ENCODE measurements around the gene USP51.
"Not testable (repeated sequence)": the region's sequence is repeated elsewhere in the genome, so short reads cannot be mapped to it uniquely, and the experiment has no call there.

The USP51 gene

GRCh38 chrX:55489314-55490009 lies at the start of gene USP51:
TSS of gene USP51 (minus strand) at chrX:55489848. CDS start at chrX:55488939, 909 bp downstream.
- ChIA-PET CTCF (interaction anchor here (0.8 to 1.4 kb wide), 3 partner anchors 37 to 680 kb away, joined by 3 read pairs; partner anchors contain the start of genes MAGEH1 and RRAGB), POLR2A (no interaction called here)
- TF ChIP-seq, protein P1, sequence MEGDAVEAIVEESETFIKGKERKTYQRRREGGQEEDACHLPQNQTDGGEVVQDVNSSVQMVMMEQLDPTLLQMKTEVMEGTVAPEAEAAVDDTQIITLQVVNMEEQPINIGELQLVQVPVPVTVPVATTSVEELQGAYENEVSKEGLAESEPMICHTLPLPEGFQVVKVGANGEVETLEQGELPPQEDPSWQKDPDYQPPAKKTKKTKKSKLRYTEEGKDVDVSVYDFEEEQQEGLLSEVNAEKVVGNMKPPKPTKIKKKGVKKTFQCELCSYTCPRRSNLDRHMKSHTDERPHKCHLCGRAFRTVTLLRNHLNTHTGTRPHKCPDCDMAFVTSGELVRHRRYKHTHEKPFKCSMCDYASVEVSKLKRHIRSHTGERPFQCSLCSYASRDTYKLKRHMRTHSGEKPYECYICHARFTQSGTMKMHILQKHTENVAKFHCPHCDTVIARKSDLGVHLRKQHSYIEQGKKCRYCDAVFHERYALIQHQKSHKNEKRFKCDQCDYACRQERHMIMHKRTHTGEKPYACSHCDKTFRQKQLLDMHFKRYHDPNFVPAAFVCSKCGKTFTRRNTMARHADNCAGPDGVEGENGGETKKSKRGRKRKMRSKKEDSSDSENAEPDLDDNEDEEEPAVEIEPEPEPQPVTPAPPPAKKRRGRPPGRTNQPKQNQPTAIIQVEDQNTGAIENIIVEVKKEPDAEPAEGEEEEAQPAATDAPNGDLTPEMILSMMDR (IDR thresholded peaks at IDR 0.05; ENCODE audit: control extremely low read depth, extremely low read depth, low read depth, missing control alignments): peak; percentile 22
- DNase-seq (ENCODE audit: extremely low spot score): peak; percentile 44

DNA sequence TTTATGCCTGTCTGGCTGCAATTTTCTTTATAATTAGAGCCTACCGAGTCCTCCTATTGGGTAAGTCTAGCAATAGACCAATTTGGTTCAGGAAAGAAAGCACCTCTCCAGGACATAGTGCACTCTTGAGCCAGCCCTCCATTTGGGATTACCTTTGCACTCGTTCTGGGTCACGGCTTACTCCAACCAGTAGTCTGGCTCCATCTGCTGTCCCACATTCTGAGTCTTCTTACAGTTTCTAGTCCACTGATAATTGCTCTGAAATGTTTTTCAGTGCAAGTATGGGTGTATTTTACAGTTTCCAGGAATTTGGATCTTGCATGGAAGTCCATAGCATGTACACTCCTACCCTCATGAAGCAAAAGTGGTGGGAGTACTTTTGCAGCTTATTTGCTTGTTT lies 34.8 kb upstream of the USP51 start:
- TF ChIP-seq, protein P1 (IDR thresholded peaks at IDR 0.05; ENCODE audit: control extremely low read depth, extremely low read depth, low read depth, missing control alignments): no peak

DNA sequence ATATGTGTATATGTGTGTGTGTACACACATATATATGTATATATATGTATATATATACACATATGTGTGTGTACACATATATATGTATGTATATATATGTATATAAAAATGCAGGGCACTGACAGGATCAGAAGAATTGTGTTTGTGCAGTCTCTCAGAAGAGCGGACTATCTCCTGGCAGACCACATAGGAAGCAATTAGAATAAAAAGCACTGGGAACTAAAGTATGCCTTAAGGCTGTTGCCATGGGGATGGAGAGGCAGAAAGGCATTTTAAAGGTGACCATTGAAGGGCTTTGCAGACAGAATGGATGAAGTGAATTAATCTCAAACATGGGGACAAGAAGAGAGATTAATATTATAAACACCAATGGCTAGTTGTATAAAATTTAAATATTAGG lies 33.7 kb upstream of the USP51 start:
- ChIA-PET POLR2A (no interaction called here), CTCF (no interaction called here)
- TF ChIP-seq, protein P1 (IDR thresholded peaks at IDR 0.05; ENCODE audit: control extremely low read depth, extremely low read depth, low read depth, missing control alignments): no peak
- no peak for DNase-seq (ENCODE audit: extremely low spot score)

More for the DNA sequence above, 34.8 kb upstream of the USP51 start:
- POLR2A ChIA-PET: no interaction called here
- no peak for DNase-seq (ENCODE audit: extremely low spot score)
- CTCF ChIA-PET: no interaction called here

DNA sequence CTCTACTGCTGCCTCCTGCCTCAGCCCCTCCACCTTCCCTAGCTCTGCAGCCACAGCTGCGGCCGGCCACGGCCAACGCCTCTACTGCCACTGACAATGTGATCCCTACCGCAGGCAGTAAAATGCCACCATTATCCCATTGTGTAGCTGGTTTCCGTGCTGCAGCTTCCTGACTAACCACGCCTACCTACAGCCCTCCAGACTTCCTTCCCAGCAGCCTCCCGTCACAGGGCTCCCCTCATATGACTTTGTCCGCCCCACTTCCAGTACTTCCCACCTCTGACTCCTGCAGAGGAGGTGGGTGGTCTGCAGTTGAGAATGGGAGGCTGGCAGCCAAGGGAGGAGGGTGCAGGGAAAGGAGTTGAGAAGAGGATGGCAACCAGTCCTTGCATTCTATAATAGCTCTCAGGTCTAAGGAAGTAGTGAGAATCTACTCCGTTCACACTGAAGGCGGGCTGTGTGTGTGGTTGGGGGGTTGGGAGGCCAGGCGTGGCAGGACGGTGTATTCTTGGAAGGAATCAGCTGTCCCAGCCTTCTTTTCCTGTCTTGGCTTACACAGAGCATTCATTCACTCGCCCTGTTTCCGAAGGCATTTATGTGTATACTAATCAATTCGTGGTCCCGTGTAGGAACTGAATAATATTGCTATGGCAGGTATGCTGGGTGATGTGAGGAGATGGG lies 33.1 kb upstream of the USP51 start:
- no peak for DNase-seq (ENCODE audit: extremely low spot score)
- ChIA-PET POLR2A (no interaction called here), CTCF (no interaction called here)
- TF ChIP-seq, protein P1 (IDR thresholded peaks at IDR 0.05; ENCODE audit: control extremely low read depth, extremely low read depth, low read depth, missing control alignments): no peak

GRCh38 chrX:55521687-55522086 lies 32.0 kb upstream of the USP51 start:
- CTCF ChIA-PET: no interaction called here
- DNase-seq (ENCODE audit: extremely low spot score): no peak
- TF ChIP-seq, protein P1 (IDR thresholded peaks at IDR 0.05; ENCODE audit: control extremely low read depth, extremely low read depth, low read depth, missing control alignments): no peak
- POLR2A ChIA-PET: no interaction called here

GRCh38 chrX:55516794-55517481 lies 27.3 kb upstream of the USP51 start:
- DNase-seq (ENCODE audit: extremely low spot score); CTCF ChIA-PET; POLR2A ChIA-PET: not testable (repeated sequence)

DNA sequence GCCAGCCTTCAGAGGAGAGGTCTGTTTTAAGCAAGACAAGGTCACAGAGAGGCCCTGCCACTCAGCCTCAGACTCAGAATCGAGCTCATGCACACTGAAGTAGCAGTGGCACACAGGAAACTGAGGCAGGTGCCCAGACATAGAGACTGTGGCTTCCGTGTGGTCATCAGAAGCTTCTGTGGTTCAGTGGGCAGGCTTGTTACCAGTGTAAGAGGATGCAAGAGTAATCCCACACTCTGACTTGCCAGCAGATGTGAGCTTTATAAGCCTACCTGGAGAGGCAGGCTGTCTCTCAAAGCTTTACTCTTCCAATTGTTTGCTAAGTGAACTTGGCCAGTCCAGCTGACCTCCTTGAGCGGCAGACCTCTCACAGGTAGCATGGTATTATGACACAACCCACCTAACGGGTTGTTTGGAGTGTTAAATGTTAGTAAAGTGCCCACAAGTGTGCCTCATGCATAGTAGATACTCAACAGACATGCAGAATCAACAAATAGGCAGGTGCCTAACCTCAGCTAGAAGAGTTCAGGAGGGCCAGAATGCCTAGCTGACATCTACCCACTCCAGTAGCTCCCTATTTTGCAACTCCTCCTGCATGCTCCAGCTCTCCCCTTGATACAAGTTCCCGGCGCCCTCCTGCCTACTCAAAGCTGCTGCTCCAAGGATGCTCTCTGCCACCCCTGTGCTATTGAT lies 23.5 kb upstream of the USP51 start:
- DNase-seq (ENCODE audit: extremely low spot score); CTCF ChIA-PET; POLR2A ChIA-PET: not testable (repeated sequence)

- CTCF ChIA-PET; DNase-seq (ENCODE audit: extremely low spot score); POLR2A ChIA-PET: not testable (repeated sequence)
These were observed 18.9 kb upstream of the USP51 start for GRCh38 chrX:55508410-55509152.

DNA sequence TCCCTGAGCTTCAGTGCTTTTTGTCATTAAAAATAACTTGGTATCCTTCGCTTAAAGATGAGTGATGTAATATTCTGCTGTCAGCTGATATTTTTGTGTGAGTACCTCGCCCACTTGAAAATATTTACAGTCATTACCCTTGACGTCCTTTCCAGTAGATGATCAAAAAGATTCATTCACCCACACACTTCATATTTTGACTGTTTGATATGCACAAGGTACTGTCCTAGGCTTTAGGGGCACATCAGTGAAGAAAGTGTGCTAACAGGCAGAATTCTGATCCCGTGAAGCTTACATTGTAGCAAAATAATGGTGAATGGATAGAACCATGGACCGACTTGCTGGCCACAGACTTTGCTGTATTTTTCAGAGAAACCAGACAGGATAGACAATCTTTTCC lies 18.1 kb upstream of the USP51 start:
- POLR2A ChIA-PET; DNase-seq (ENCODE audit: extremely low spot score); CTCF ChIA-PET: not testable (repeated sequence)

DNA sequence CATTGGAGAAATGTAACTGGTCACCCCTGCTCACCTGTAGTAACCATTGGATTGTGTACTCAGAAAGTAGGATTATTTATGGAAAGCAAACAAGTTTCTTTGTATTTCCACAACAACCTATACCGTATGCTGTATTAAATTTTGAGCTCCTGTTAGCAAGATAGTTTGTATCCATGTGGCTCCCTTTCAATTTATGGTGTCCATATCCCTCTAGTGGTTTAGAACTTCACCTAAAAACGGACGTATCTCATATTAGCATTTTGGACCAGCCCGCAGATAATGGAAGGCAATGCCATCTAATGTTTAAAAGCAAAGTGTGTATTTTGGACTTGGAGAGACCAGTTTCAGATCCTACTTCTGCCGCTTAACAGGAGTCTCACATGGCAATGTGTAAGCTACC lies 17.4 kb upstream of the USP51 start:
- CTCF ChIA-PET; POLR2A ChIA-PET; DNase-seq (ENCODE audit: extremely low spot score): not testable (repeated sequence)

Measured in GM10248 (cell line).